GM20000 (cell line): ENCODE results near the gene UBALD1.

Experiments
- DNase-seq: peaks from one replicate; pipeline ENCODE4 v3.0.0; 2012; ENCODE audit warnings: low spot score
- TF ChIP-seq, protein P1 (sequence below): IDR thresholded peaks from 2 replicates; pipeline ENCODE4 v1.5.1; 2012; ENCODE audit warnings: mild to moderate bottlenecking, control low read depth; ENCODE audit errors: extremely low read depth, missing control alignments

The UBALD1 gene

DNA sequence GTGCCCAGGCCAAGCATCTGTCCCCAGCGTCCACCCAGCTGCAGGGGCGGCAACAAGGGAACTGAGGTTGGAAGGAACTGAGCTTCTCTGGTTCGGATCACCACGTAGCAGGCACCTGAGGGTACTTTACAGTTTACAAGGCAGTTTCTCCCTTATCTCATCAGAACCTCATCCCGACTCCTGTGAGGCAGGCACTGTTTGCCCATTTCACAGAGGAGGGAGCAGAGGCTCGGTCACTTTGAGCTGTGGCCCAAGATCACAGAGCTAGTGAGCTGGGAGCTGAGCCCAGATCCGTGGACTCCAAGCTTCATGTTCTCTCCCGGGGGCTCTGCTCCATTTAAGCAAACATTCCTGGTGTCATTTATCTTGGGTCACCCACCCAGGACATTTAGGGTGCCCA lies 15.1 kb downstream of the UBALD1 start:
- TF ChIP-seq, protein P1, sequence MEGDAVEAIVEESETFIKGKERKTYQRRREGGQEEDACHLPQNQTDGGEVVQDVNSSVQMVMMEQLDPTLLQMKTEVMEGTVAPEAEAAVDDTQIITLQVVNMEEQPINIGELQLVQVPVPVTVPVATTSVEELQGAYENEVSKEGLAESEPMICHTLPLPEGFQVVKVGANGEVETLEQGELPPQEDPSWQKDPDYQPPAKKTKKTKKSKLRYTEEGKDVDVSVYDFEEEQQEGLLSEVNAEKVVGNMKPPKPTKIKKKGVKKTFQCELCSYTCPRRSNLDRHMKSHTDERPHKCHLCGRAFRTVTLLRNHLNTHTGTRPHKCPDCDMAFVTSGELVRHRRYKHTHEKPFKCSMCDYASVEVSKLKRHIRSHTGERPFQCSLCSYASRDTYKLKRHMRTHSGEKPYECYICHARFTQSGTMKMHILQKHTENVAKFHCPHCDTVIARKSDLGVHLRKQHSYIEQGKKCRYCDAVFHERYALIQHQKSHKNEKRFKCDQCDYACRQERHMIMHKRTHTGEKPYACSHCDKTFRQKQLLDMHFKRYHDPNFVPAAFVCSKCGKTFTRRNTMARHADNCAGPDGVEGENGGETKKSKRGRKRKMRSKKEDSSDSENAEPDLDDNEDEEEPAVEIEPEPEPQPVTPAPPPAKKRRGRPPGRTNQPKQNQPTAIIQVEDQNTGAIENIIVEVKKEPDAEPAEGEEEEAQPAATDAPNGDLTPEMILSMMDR: no peak
- no peak for DNase-seq

DNA sequence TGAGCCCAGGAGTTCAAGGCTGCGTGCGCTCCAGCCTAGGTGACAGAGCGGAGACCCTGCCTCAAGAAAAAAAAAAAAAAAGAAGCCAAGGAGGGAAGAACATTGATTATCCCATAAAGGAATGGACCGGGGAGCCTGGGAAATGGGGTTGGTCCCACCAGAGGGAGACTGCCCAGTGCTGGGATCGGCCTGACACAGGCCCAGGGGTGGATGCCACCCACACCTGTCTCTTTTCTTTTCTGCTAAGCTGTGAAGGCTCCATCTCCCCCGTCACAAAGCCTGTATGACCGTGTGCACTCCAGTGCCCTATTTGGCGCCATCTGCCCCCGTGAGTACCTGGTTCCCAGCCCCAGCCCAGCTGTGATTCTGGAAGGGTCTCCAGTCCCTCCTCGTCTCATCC lies 15.7 kb downstream of the UBALD1 start:
- TF ChIP-seq, protein P1: no peak
- no peak for DNase-seq

DNA sequence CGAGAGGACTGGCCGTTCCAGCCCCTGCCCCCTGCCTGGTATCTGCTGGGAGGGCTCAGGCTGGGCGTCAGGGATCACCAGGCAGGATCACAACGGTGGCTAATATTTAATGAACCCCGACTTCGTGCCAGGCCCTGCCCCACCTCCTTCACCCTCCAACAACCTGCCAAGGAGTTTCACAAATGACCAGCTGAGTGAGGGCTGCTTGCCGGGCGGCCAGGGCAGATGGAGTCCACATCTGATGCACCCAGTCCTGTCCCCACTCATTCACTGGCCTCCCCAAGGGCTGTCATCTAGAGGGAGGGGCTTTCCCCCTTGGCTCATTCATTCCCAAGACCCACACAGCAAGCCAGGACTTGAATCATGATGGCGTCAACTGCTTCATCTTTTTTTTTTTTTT lies 17.5 kb downstream of the UBALD1 start:
- DNase-seq: no peak
- TF ChIP-seq, protein P1: no peak

DNA sequence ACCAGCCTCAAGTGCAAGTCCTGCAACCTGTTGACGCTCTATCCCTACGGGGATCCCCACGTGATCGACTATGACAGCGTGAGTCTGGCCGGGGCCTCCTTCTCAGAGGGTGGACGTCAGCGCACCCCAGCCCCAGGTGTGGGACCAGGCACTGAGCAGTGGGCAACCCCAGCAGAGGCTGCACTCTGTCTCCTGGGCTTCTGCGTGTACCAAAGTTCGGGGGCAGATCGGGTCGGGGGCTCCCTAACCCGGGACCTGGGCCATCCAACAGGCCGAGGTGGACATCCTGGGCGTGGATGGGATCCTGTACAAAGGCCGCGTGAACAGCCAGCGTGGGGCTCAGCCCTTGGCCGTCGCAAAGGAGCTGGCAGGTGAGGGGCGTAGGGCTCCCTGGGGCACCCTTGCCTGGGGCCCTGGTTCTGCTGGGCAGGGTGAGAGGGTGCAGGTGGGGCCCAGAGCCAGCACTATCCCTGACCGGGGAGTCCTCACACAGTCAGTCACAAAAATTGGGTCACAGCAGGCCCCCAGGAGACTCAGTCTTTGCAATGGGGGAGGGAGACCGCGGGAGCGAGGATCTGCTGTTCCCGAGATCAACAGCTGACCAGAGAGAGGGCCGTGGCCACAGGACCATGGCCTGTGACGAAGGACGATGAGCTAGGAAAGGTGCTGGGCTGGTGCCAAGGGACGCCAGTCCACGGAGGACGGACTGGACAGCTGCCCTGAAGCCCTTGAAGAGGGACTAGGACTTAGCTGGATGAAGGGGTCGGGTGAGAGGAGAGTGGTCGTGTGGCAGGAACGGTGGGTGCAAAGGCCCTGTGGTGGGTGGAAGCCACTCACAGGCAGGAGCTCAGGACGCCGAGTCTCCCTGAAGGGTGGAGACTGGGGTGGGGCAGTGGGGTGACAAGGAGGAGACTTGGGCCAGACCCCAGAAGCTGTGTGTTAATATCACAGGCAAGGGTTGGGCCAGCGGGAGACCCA lies 20.0 kb downstream of the UBALD1 start:
- DNase-seq: no peak
- TF ChIP-seq, protein P1: no peak

DNA sequence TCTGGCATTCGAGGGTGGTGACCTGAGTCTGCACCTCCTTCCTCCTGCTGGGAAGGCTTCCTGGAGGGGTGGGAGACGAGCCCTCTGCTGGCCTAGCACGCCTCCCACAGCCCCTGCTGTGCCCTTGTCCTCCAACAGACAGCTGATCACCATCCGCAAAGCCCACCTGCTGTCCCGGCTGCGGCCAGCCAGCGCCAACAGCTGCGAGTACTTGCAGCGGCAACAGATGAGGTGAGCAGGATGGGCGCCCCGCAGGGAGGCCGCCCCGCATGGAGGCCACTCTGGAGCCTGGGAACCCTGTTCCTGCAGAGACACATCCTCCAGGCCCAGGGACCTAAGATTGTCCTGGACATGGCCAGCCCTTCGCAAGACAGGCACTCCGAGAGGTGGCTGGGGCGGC lies 21.6 kb downstream of the UBALD1 start:
- TF ChIP-seq, protein P1: no peak
- no peak for DNase-seq

DNA sequence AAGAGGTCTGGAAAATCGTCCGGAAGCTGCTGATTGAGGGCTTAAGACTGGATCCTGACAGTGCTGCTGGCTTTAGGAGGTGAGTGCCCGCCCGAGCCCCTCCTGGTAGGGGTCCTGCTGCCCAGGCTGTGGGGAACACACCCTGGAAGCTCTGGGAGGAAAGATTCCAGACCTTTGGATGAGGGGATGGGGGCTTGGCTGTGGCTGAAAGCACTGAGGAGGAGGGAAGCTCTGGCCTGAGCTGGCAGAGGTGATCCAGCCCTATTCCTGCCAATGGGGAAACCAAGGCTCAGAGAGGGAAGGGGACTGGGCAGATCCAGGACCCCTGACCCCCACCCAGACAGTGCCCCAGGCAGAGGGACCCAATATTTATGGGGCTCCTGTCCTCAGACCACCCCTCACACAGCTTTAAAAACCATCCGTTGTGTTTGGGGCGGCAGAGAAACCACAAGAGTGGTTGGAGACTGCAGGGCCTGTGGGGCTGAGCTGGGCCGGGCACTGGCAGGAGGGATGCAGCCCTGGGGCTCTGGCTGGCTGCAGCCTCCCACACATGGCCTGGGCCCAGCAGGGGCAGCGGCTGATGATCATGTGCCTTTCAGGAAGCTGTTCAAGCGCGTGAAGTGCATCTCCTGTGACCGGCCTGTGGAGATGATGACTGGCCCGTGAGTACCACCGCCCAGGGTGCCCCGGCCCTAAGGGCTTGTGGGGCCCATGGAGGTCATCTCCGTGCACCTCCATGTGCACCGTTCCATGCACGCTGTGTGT lies 22.8 kb downstream of the UBALD1 start:
- DNase-seq: no peak
- TF ChIP-seq, protein P1: no peak

DNA sequence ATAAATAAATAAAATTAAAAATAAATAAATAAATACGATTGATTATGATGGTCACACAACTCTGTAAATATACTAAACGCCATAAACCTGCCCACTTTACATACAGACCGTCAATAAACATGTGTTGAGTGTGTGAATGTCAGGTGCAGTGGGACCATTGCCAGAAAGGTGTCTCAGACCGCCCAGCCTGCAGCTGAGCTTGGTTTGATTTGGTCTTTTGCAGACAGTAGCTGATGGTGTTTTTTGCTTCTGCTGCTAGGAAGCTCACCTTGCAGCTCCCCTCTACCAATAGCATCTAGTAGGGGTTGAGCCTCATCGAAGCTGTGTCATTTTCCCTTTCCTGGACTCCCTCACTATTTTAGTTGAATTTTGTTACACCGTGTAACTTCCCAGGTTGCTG lies 23.5 kb downstream of the UBALD1 start:
- DNase-seq: no peak
- TF ChIP-seq, protein P1: no peak
